Panc1 (cell line): ENCODE data around the gene SLC46A2. TPM values are rescaled to one million over a fixed set of nuclear protein-coding genes. Genes with fewer than 3 reads are reported as not detected.

Experiments
- ATAC-seq: fragments of 200-7000 bp; cut with Tn5 transposase; 2 replicates; pipeline ENCODE4 v1.9.1; 2020; ENCODE audit warnings: mild to moderate bottlenecking, moderate library complexity
- BruUV-seq: library from RNA; stranded (reverse); fragments of 400-500 nt; replicated peaks from 2 replicates; lab custom pipeline; 2021; lab: Mats Ljungman, UMichigan
- CTCF ChIA-PET: fragments of 300-600 bp; sonication (Branson Sonifier 250); formaldehyde crosslinking; loops from one replicate; lab custom pipeline; 2022; ENCODE audit warnings: antibody characterized with exemption; lab: Charles Lee
- POLR2A ChIA-PET: fragments of 300-600 bp; sonication (Branson Sonifier 250); formaldehyde crosslinking; loops from one replicate; lab custom pipeline; 2022; ENCODE audit warnings: antibody characterized with exemption; lab: Charles Lee
- DNase-seq: peaks from one replicate; pipeline ENCODE4 v3.0.0-alpha.2; 2010; ENCODE audit warnings: low read depth, low spot score
- H3K27ac ChIP-seq: 2 replicates; pipeline ENCODE4 v1.5.1; 2011; ENCODE audit warnings: mild to moderate bottlenecking, low read length, inconsistent platforms
- H3K27me3 ChIP-seq: fragments of 200-500 bp; sonication (Bioruptor generic); 2 replicates; pipeline ENCODE4 v1.6.0; 2014; ENCODE audit warnings: low read length, inconsistent platforms; ENCODE audit not compliant: control insufficient read depth, insufficient read depth
- H3K36me3 ChIP-seq: fragments of 200-500 bp; sonication (Bioruptor generic); 2 replicates; pipeline ENCODE4 v1.5.1; 2014; ENCODE audit warnings: inconsistent platforms, mild to moderate bottlenecking, low read length, moderate library complexity; ENCODE audit not compliant: control insufficient read depth, insufficient read depth
- H3K4me1 ChIP-seq: 2 replicates; pipeline ENCODE4 v1.5.1; 2011; ENCODE audit warnings: inconsistent platforms, mild to moderate bottlenecking, low read length, moderate library complexity; ENCODE audit not compliant: control insufficient read depth, insufficient read depth
- H3K4me3 ChIP-seq, 2 experiments: 2 replicates each; pipeline ENCODE4 v1.5.1; 2011 to 2012; ENCODE audit warnings: low read depth in 2 of 2, low read length in 2 of 2, mild to moderate bottlenecking in 2 of 2, inconsistent platforms in 1 of 2, moderate library complexity in 1 of 2
- H3K9me3 ChIP-seq: fragments of 200-500 bp; sonication (Bioruptor generic); 2 replicates; pipeline ENCODE4 v1.5.1; 2014; ENCODE audit warnings: low read depth, mild to moderate bottlenecking, inconsistent platforms, low read length, moderate library complexity; ENCODE audit not compliant: control insufficient read depth, insufficient read depth
- POLR2AphosphoS5 ChIP-seq: IDR thresholded peaks from 2 replicates; pipeline ENCODE4 v1.6.1; 2012; ENCODE audit warnings: mild to moderate bottlenecking, low read depth, low read length, moderate library complexity
- SIN3A ChIP-seq: IDR thresholded peaks from 2 replicates; pipeline ENCODE4 v1.6.1; 2012; ENCODE audit warnings: low read depth, mild to moderate bottlenecking, low read length, moderate library complexity, borderline replicate concordance; ENCODE audit not compliant: insufficient read depth
- TCF7L2 ChIP-seq: IDR thresholded peaks from 2 replicates; pipeline ENCODE4 v1.6.1; 2011; ENCODE audit warnings: mild to moderate bottlenecking, low read depth, low read length, inconsistent platforms
- in situ Hi-C: cut with HindIII; loops from 2 replicates; pipeline ENCODE4 v1.10.0; 2016; ENCODE audit warnings: low sequenced_read_pairs, low pct_unique_long_range_greater_than_20kb
- intact Hi-C: fragments of 100-400 bp; cut with micrococcal nuclease; formaldehyde crosslinking; loops from one replicate; pipeline ENCODE4 v1.10.0; 2022; ENCODE audit not compliant: unreplicated experiment
- total RNA-seq: library from RNA; stranded (reverse); gene quantifications from one replicate; pipeline ENCODE4 v1.2.1, GENCODE V29; 2021; ENCODE audit not compliant: unreplicated experiment
- TF ChIP-seq, protein P1 (sequence below), 2 experiments: IDR thresholded peaks; 2 replicates each; pipeline ENCODE4 v1.6.1; 2011 to 2012; ENCODE audit warnings: low read depth in 2 of 2, control low read depth in 1 of 2, low read length in 1 of 2, mild to moderate bottlenecking in 1 of 2, moderate library complexity in 1 of 2; ENCODE audit not compliant: insufficient read depth in 1 of 2
- TF ChIP-seq, protein P2 (sequence below): fragments of 450-650 bp; IDR thresholded peaks from 2 replicates; pipeline ENCODE4 v1.5.1; 2017; ENCODE audit warnings: mild to moderate bottlenecking

SLC46A2 gene
- total RNA-seq, 1 experiment from 2014 or later = not detected

DNA sequence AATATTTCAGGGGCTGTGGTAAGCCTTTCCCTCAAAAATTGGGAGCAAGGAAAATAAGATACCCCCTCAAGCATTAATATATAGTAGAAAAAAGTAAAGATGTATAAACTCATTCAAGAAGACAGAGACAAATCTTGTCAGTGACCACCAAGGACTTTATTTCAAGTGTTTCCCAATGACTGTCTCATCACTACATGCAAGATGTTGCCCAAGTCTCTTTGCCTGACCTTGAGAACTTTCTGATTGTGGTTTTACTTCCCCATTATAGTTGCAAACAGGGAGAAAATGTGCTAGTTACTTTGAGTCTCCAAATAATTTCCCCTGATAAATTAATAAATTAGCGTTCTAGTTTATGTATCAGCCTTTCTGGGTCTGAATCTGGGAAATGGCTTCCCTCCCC lies 4.0 kb upstream of the SLC46A2 start:
- no TSS peak for BruUV-seq
- intact Hi-C loops = no loop called here

DNA sequence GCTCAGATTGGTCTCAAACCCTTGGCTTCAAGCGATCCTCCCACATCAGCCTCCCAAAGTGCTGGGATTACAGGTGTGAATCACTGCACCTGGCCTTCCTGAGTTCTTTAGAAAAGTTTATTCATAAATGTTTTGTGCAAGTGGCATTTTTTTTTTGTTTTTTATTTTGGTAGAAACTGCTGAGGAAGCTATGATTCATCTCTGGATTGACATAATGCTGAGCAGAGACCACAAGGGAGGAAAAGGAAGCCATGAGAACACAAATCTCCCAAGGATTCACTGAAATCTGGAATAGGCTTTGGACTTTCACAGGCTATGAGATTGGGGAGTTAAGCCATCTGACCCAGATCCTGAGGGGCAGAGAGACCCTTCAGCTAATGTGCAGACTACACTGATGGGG lies 3.4 kb upstream of the SLC46A2 start:
- BruUV-seq = no TSS peak
- DNase-seq = no peak
- Histone ChIP-seq H3K4me1 (no peaks in the 10 kb centered on the region), H3K27me3 (peaks cover under 1% of the 10 kb centered on the region; the same call in 1 of the 2 replicates), H3K9me3 (no peaks in the 10 kb centered on the region), H3K27ac (no peak overlapping the region), H3K4me3 (no peak overlapping the region), H3K36me3 (no peaks in the 10 kb centered on the region)
- ATAC-seq = no peak
- ChIA-PET POLR2A (no interaction called here), CTCF (no interaction called here)
- in situ Hi-C loops = no loop called here
- intact Hi-C loops = no loop called here
- TF ChIP-seq TCF7L2 (no peak), POLR2AphosphoS5 (no peak), SIN3A (no peak)
- TF ChIP-seq, protein P1, sequence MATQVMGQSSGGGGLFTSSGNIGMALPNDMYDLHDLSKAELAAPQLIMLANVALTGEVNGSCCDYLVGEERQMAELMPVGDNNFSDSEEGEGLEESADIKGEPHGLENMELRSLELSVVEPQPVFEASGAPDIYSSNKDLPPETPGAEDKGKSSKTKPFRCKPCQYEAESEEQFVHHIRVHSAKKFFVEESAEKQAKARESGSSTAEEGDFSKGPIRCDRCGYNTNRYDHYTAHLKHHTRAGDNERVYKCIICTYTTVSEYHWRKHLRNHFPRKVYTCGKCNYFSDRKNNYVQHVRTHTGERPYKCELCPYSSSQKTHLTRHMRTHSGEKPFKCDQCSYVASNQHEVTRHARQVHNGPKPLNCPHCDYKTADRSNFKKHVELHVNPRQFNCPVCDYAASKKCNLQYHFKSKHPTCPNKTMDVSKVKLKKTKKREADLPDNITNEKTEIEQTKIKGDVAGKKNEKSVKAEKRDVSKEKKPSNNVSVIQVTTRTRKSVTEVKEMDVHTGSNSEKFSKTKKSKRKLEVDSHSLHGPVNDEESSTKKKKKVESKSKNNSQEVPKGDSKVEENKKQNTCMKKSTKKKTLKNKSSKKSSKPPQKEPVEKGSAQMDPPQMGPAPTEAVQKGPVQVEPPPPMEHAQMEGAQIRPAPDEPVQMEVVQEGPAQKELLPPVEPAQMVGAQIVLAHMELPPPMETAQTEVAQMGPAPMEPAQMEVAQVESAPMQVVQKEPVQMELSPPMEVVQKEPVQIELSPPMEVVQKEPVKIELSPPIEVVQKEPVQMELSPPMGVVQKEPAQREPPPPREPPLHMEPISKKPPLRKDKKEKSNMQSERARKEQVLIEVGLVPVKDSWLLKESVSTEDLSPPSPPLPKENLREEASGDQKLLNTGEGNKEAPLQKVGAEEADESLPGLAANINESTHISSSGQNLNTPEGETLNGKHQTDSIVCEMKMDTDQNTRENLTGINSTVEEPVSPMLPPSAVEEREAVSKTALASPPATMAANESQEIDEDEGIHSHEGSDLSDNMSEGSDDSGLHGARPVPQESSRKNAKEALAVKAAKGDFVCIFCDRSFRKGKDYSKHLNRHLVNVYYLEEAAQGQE (IDR thresholded peaks at IDR 0.05; ENCODE audit: insufficient read depth in 1 of 2, low read depth in 2 of 2, low read length in 1 of 2) = no peak
- TF ChIP-seq, protein P2, sequence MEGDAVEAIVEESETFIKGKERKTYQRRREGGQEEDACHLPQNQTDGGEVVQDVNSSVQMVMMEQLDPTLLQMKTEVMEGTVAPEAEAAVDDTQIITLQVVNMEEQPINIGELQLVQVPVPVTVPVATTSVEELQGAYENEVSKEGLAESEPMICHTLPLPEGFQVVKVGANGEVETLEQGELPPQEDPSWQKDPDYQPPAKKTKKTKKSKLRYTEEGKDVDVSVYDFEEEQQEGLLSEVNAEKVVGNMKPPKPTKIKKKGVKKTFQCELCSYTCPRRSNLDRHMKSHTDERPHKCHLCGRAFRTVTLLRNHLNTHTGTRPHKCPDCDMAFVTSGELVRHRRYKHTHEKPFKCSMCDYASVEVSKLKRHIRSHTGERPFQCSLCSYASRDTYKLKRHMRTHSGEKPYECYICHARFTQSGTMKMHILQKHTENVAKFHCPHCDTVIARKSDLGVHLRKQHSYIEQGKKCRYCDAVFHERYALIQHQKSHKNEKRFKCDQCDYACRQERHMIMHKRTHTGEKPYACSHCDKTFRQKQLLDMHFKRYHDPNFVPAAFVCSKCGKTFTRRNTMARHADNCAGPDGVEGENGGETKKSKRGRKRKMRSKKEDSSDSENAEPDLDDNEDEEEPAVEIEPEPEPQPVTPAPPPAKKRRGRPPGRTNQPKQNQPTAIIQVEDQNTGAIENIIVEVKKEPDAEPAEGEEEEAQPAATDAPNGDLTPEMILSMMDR = no peak

More for the DNA sequence above, 4.0 kb upstream of the SLC46A2 start:
- H3K4me3 ChIP-seq = no peak overlapping the region
- ATAC-seq (no peak), DNase-seq (no peak)
- in situ Hi-C loops = no loop called here
- ChIA-PET CTCF (no interaction called here), POLR2A (no interaction called here)
- H3K9me3 ChIP-seq = no peaks in the 10 kb centered on the region
- no peaks in the 10 kb centered on the region for H3K36me3 ChIP-seq
- H3K4me1 ChIP-seq = no peaks in the 10 kb centered on the region
- TF ChIP-seq SIN3A (no peak), POLR2AphosphoS5 (no peak), TCF7L2 (no peak)
- TF ChIP-seq, protein P2 = no peak
- TF ChIP-seq, protein P1 (IDR thresholded peaks at IDR 0.05; ENCODE audit: insufficient read depth in 1 of 2, low read depth in 2 of 2, low read length in 1 of 2) = no peak
- H3K27ac ChIP-seq = no peak overlapping the region
- peaks cover 2% of the 10 kb centered on the region; the same call in 1 of the 2 replicates for H3K27me3 ChIP-seq
